Right lobe of liver (tissue), 6 donors: Measurements from ENCODE around the gene ABCB6. TPM values are rescaled to one million over a fixed set of nuclear protein-coding genes. Genes with fewer than 3 reads are reported as not detected.

Source experiments
- ATAC-seq, 4 donors: fragments of 200-7000 bp; cut with Tn5 transposase; one replicate each; pipeline ENCODE4 v1.9.1; 2020; ENCODE audit warnings: mild to moderate bottlenecking in 4 of 4, moderate library complexity in 4 of 4
- DNase-seq, 3 donors: peaks; one replicate each; pipeline ENCODE4 v3.0.0-alpha.2; 2020
- H3K27ac ChIP-seq, 3 donors: fragments of 200-600 bp; one replicate each; pipeline ENCODE4 v1.8.0; 2022
- H3K27me3 ChIP-seq, 2 donors: fragments of 200-600 bp; one replicate each; pipeline ENCODE4 v1.8.0; 2022
- H3K36me3 ChIP-seq, 4 donors: fragments of 200-600 bp; sonication (generic) in 1 of 4; one replicate each; pipeline versions ENCODE4 v1.5.1 to v1.8.0; 2017 to 2022; ENCODE audit warnings: control low read depth in 1 of 4
- H3K4me1 ChIP-seq, 4 donors: fragments of 200-600 bp; sonication (generic) in 1 of 4; one replicate each; pipeline versions ENCODE4 v1.5.1 to v1.8.0; 2017 to 2022; ENCODE audit warnings: control low read depth in 1 of 4
- H3K4me3 ChIP-seq, 3 donors: fragments of 200-600 bp; one replicate each; pipeline ENCODE4 v1.8.0; 2022
- H3K9me3 ChIP-seq, 4 donors: fragments of 200-600 bp; sonication (generic) in 1 of 4; one replicate each; pipeline versions ENCODE4 v1.5.1 to v1.8.0; 2017 to 2022; ENCODE audit warnings: control low read depth in 1 of 4
- CTCF ChIP-seq, 4 donors: fragments of 200-600 bp in 3 of 4; fragments of 450-650 bp in 1 of 4; IDR thresholded peaks; one replicate each; pipeline versions ENCODE4 v1.5.1 to v1.8.0; 2016 to 2022; ENCODE audit warnings: antibody characterized with exemption in 4 of 4, mild to moderate bottlenecking in 2 of 4
- POLR2A ChIP-seq: fragments of 450-650 bp; IDR thresholded peaks from one replicate; pipeline ENCODE4 v1.6.1; 2017; ENCODE audit warnings: antibody characterized with exemption, mild to moderate bottlenecking
- WGBS: methylation state at CpG from one replicate; pipeline ENCODE4 v1.1.6; 2018; ENCODE audit warnings: low coverage, low lambda C conversion rate; ENCODE audit not compliant: insufficient coverage; ENCODE audit errors: missing lambda C conversion rate; 5-methylcytosine and 5-hydroxymethylcytosine counted together
- intact Hi-C, 2 donors: fragments of 100-400 bp; cut with DNase I; formaldehyde crosslinking; loops; one replicate each; pipeline versions ENCODE4 v1.11.2 to v1.14.1; 2022
- total RNA-seq, 6 experiments: library from RNA; depleted of rRNA in 2 of 6; stranded (reverse); fragments of >200 nt in 2 of 6; fragmentation: NEBNext Ultra II Directional in 3 of 6; extraction: Animal tissue kit (Norgen Biotek cat#: 25700) in 3 of 6; gene quantifications; one replicate each; pipeline versions ENCODE4 v1.1.0 to v1.2.4, GENCODE V29; 2016 to 2023
- donor health status: DM: no; HTN: yes; CAD: no.
- donor health status: DM: no; HTN: no; CAD: no.
- donor health status: DM: no; HTN: no; CAD: no.
- donor health status: DM: no; HTN: yes; CAD: no.
- donor health status: DM: no; HTN: yes; CAD: no.

ABCB6 gene
- total RNA-seq, 6 experiments from 2014 or later = 20.3 to 72.5 (median 37.3) TPM

DNA sequence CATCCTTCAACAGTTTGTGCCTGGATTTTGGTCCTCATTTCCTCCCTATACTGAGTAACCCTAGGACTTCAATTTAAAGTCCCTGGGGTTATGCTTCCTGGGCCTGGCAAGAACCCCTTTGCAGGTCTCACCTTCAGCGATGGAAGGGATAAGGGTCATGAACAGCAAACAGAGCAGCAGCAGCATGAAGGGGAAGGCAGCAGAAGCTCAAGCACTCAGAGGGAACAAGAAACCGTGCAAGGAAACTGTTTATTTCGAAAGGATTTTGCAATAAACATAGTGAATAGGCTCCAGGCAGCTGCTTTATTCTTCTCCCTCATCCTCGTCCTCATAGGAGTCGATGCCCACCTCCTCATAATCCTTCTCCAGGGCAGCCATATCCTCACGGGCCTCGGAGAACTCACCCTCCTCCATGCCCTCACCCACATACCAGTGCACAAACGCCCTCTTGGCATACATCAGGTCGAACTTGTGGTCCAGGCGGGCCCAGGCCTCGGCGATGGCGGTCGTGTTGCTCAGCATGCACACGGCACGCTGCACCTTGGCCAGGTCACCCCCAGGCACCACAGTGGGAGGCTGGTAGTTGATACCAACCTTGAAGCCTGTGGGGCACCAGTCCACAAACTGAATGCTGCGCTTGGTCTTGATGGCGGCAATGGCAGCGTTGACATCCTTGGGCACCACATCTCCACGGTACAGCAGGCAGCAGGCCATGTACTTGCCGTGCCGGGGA, 31.5 kb upstream of the ABCB6 start:
- intact Hi-C loops = no loop called here
- DNase-seq (no peak), ATAC-seq (no peak)
- TF ChIP-seq POLR2A (no peak), CTCF (IDR thresholded peaks at IDR 0.05) (no peak)
- Histone ChIP-seq H3K9me3 (no peaks in the 10 kb centered on the region), H3K4me3 (peak overlapping the region in 1 of 3 donors; percentile 17), H3K27me3 (no peaks in the 10 kb centered on the region), H3K4me1 (peaks cover 2 to 51% (median 30%) of the 10 kb centered on the region in 4 donors), H3K36me3 (peaks cover 0 to 5% (median 2%) of the 10 kb centered on the region in 4 donors), H3K27ac (peak overlapping the region; percentile 76 to 94 (median 85))
- 63% methylated on average over 15 of the region's 22 CpGs for WGBS

DNA sequence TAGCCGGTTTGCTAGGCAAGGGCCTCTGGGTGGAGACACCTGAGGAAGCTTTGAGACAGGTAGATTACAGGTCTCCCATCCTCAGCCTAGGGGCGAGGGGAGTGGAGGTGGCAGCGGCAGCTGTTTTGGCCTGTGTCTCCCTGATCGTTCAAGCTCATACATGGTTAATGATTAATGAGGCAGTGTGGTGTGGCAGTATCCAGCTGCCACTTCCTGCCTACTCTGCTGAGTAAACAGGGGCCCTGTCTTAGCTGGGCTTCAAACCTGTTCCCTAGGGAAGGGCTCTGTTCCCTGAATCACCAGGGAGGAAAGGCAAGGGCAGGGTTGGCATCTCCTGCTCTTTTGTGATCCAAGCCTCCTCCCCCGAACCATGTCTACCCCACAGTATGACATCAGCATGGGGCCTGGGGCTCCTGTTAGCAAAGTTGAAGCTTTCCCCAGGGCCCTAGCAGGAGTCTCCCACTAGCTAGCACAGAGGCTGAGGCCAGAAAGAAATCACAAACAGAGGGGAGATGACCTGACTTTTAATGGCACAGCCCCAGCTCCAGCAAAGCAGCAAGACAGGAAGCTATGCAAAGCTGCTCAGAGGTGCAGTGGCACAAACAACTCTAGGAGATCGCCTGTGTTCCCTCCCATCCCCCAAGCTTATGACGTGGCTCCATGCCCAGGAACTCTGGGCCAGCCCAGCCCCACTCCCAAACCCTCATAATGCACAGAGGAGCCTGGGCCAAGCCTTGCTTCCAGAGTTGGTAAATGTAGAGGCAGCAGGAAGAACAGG, 30.6 kb upstream of the ABCB6 start:
- no peak for TF ChIP-seq CTCF (IDR thresholded peaks at IDR 0.05)
- TF ChIP-seq POLR2A = peak; percentile 76
- peak overlapping the region in 1 of 3 donors; percentile 17 for H3K4me3 ChIP-seq
- intact Hi-C loops = no loop called here

DNA sequence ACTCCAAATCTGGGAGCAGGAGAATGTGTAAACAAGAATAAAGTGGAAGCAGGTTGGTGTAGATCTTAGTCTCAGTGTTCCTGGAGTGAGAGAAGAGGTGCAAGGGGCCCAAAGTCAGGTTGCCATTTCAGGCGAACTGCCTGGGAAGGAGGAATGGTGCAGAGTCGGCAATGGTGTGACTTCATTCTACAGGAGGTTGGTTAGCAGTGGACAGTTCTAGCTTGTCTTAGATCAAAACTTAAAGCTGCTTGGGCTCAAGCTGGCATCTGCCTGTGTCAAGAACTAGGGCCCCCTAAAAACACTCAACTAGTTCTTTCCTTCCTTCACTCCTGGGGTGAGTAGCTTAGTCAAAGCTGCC, 30.1 kb upstream of the ABCB6 start:
- intact Hi-C loops = no loop called here

More for the DNA sequence above, 30.6 kb upstream of the ABCB6 start:
- DNase-seq (peak; percentile 83 to 91 (median 90)), ATAC-seq (peak; percentile 67 to 76 (median 73))
- Histone ChIP-seq H3K9me3 (no peaks in the 10 kb centered on the region), H3K36me3 (peaks cover 0 to 5% (median 2%) of the 10 kb centered on the region in 4 donors), H3K27me3 (no peaks in the 10 kb centered on the region), H3K27ac (peak overlapping the region; percentile 76 to 94 (median 85)), H3K4me1 (peaks cover 2 to 57% (median 30%) of the 10 kb centered on the region in 4 donors)
- 0% methylated on average over 4 of the region's 7 CpGs for WGBS

More for the DNA sequence above, 30.1 kb upstream of the ABCB6 start:
- no peaks in the 10 kb centered on the region for H3K9me3 ChIP-seq
- no peak for DNase-seq
- H3K36me3 ChIP-seq = peaks cover 0 to 5% (median 2%) of the 10 kb centered on the region in 4 donors
- no peak for TF ChIP-seq POLR2A
- TF ChIP-seq CTCF (IDR thresholded peaks at IDR 0.05) = no peak
- ATAC-seq = no peak
- no peaks in the 10 kb centered on the region for H3K27me3 ChIP-seq
- peak overlapping the region in 1 of 3 donors; percentile 17 for H3K4me3 ChIP-seq
- WGBS = 58% methylated on average over 2 of the region's 2 CpGs
- H3K27ac ChIP-seq = peak overlapping the region; percentile 76 to 94 (median 85)
- H3K4me1 ChIP-seq = peaks cover 2 to 57% (median 30%) of the 10 kb centered on the region in 4 donors
